Testis (tissue), 3 donors: ENCODE data around the gene MPPED1. TPM values are rescaled to one million over a fixed set of nuclear protein-coding genes. Genes with fewer than 3 reads are reported as not detected.

ENCODE experiments used
- DNase-seq: peaks from one replicate; pipeline ENCODE4 v3.0.0-alpha.2; 2019
- H3K27ac ChIP-seq, 2 donors: fragments of 200-600 bp; sonication (generic); one replicate each; pipeline ENCODE4 v1.5.1; 2019
- H3K27me3 ChIP-seq: fragments of 200-600 bp; sonication (generic); one replicate; pipeline ENCODE4 v1.5.1; 2019
- H3K36me3 ChIP-seq: fragments of 200-600 bp; sonication (generic); one replicate; pipeline ENCODE4 v1.5.1; 2017; ENCODE audit warnings: low read depth; ENCODE audit errors: missing control alignments
- H3K4me1 ChIP-seq: fragments of 200-600 bp; sonication (generic); one replicate; pipeline ENCODE4 v1.5.1; 2019
- H3K4me3 ChIP-seq, 2 donors: fragments of 200-600 bp; sonication (generic); one replicate each; pipeline ENCODE4 v1.5.1; 2017 to 2019
- H3K9me3 ChIP-seq: fragments of 200-600 bp; sonication (generic); one replicate; pipeline ENCODE4 v1.5.1; 2017
- POLR2A ChIP-seq: fragments of 450-650 bp; IDR thresholded peaks from one replicate; pipeline ENCODE4 v1.6.1; 2017; ENCODE audit warnings: antibody characterized with exemption, mild to moderate bottlenecking, moderate library complexity
- WGBS, 2 donors: methylation state at CpG; one replicate each; pipeline ENCODE4 v1.1.5; 2018; 5-methylcytosine and 5-hydroxymethylcytosine counted together
- intact Hi-C: fragments of 100-400 bp; cut with DNase I; formaldehyde crosslinking; loops from one replicate; pipeline ENCODE4 v1.15.1; 2023; ENCODE audit warnings: low total_unique reads
- polyA plus RNA-seq: library from polyadenylated mRNA; stranded (reverse); fragments of 350-450 nt; fragmentation: Illumina TruSeq; extraction: RNeasy Lipid Tissue Mini Kit (QIAGEN cat#74804); gene quantifications from one replicate; pipeline ENCODE4 v1.2.3, GENCODE V29; 2014; ENCODE audit warnings: low read depth, low replicate concordance; ENCODE audit not compliant: insufficient read depth
- total RNA-seq, 2 donors: library from RNA; depleted of rRNA; stranded (reverse); fragments of >200 nt; gene quantifications; one replicate each; pipeline ENCODE4 v1.2.3, GENCODE V29; 2016
- TF ChIP-seq, protein P1 (sequence below), 3 experiments: fragments of 450-650 bp in 2 of 3; fragments of 200-600 bp in 1 of 3; sonication (generic) in 1 of 3; IDR thresholded peaks; one replicate each; pipeline ENCODE4 v1.5.1; 2016 to 2019; ENCODE audit warnings: antibody characterized with exemption in 3 of 3, mild to moderate bottlenecking in 2 of 3, moderate library complexity in 1 of 3

The MPPED1 gene
- total and polyA plus RNA-seq, 3 donors from 2014 or later: 1.3 to 5.9 (median 4.1) TPM

DNA sequence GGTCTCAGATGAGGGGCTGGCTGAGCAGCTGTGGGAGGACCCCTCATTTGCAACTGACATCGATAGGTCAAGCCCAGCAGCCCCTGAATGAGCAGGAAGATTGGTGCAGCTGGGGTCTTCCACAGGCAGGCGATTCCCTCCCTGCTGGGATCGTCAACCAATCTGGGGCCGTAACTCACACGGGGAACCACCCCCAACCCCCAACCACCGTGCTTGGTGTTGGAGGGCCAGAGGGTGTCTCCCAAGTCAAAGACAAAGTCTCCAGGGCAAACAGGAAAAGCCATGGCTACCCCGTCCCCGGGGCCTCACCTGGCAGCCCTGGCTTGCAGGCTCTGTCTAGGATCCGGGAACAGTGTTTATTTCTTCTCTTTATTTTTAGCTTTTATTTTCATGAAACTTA is 41.8 kb upstream of the MPPED1 start:
- DNase-seq: no peak
- intact Hi-C loops: no loop called here
- no peaks in the 10 kb centered on the region for H3K36me3 ChIP-seq
- peaks cover 7% of the 10 kb centered on the region for H3K4me1 ChIP-seq
- H3K9me3 ChIP-seq: no peaks in the 10 kb centered on the region
- 38 to 61% methylated on average over 4 to 9 of the region's 9 CpGs for WGBS, 2 donors
- TF ChIP-seq, protein P1, sequence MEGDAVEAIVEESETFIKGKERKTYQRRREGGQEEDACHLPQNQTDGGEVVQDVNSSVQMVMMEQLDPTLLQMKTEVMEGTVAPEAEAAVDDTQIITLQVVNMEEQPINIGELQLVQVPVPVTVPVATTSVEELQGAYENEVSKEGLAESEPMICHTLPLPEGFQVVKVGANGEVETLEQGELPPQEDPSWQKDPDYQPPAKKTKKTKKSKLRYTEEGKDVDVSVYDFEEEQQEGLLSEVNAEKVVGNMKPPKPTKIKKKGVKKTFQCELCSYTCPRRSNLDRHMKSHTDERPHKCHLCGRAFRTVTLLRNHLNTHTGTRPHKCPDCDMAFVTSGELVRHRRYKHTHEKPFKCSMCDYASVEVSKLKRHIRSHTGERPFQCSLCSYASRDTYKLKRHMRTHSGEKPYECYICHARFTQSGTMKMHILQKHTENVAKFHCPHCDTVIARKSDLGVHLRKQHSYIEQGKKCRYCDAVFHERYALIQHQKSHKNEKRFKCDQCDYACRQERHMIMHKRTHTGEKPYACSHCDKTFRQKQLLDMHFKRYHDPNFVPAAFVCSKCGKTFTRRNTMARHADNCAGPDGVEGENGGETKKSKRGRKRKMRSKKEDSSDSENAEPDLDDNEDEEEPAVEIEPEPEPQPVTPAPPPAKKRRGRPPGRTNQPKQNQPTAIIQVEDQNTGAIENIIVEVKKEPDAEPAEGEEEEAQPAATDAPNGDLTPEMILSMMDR (IDR thresholded peaks at IDR 0.05): no peak
- no peak for TF ChIP-seq POLR2A
- no peaks in the 10 kb centered on the region for H3K27me3 ChIP-seq
- H3K4me3 ChIP-seq: no peak overlapping the region
- no peak overlapping the region for H3K27ac ChIP-seq

DNA sequence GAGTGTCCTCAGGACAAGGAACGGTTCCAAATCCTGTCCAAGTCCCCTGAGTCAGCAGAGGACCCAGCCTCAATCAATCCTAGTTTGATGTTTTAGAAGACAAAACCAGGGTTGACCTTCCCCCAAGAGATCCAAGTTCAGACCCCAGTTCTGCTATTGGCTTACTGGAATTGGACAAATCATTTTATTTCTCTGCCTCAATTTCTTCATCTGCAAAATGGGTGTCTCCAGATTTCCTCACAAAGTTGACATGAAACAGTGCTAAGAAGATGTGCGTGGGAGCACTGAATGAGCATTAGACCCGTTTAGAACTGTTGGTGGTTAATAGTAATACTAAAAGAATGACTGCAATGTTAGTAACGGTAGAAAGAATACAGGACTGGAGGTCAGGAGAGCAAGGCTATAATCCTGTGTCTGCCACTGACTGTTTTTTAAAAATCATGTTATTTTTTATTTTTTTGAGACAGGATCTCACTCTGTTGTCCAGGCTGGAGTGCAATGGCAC is 35.8 kb upstream of the MPPED1 start:
- TF ChIP-seq, protein P1 (IDR thresholded peaks at IDR 0.05): no peak
- TF ChIP-seq POLR2A: no peak
- no peak for DNase-seq
- Histone ChIP-seq H3K9me3 (no peaks in the 10 kb centered on the region), H3K36me3 (no peaks in the 10 kb centered on the region), H3K4me1 (peaks cover 21% of the 10 kb centered on the region), H3K27ac (no peak overlapping the region), H3K27me3 (no peaks in the 10 kb centered on the region), H3K4me3 (no peak overlapping the region)
- 77 to 80% methylated on average over 4 of the region's 4 CpGs for WGBS, 2 donors
- intact Hi-C loops: no loop called here

DNA sequence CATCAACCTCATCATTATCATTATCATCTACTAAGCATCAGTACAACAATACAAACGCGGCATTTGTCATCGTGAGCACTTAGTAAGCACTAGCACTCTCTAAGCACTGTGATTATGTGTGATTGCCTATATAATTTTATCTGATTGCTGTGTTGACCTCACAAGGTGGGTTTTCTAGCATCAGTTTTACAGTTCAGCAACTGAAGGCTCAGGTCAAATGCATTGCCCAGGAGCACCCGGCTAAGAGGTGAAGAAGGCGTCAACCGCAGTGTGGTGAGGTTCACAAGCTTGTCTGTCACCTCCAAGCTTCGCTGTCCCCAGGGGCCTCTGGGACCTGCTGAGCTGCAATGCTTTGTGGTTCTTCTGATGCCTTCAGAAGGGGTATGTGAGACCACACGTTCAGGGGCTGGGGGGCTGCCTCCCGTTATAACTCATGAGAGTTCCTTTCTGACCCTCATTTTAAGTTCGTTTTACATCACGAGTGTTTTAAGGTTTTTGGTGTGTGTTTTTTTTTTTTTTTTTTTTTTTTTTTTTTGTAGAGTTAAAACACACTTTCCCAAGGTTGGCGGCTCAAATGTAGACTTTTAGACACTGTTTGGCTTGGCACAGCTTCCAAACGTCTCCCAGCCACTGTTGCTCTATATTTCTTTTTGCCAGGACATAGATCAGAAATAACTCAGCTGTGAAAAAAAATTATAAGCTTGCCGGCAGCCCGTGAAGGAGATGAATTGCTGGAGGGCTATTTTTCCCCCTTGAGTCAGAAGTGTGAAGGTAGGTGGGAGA is 34.9 kb upstream of the MPPED1 start:
- no peak for TF ChIP-seq POLR2A
- TF ChIP-seq, protein P1 (IDR thresholded peaks at IDR 0.05): no peak
- Histone ChIP-seq H3K4me1 (peaks cover 21% of the 10 kb centered on the region), H3K36me3 (no peaks in the 10 kb centered on the region), H3K9me3 (no peaks in the 10 kb centered on the region), H3K27me3 (no peaks in the 10 kb centered on the region), H3K4me3 (no peak overlapping the region), H3K27ac (no peak overlapping the region)
- intact Hi-C loops: no loop called here
- WGBS, 2 donors: 63% methylated on average over 15 of the region's 15 CpGs
- no peak for DNase-seq

DNA sequence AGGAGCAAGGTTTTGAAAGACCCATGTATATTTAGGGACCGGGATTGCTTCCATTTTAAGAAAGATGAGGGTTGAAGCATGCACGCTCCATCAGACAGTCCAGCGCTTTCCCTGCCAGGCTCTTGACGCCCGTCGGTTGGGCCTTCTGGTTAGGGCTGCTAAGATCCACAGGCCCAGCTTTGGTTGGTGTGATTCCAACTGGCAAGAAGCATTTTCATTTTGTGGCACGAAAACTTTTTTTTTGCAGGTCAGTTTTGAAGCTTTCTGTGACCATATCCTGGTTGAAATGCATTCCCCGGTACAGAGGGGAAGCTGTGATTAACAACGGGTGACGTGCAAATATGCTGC is 34.3 kb upstream of the MPPED1 start:
- Histone ChIP-seq H3K9me3 (no peaks in the 10 kb centered on the region), H3K4me1 (peaks cover 21% of the 10 kb centered on the region), H3K36me3 (no peaks in the 10 kb centered on the region), H3K27ac (peak overlapping the region; percentile 17 to 50), H3K4me3 (no peak overlapping the region), H3K27me3 (no peaks in the 10 kb centered on the region)
- TF ChIP-seq, protein P1 (IDR thresholded peaks at IDR 0.05): no peak
- TF ChIP-seq POLR2A: no peak
- 53 to 61% methylated on average over 10 of the region's 10 CpGs for WGBS, 2 donors
- DNase-seq: no peak
- intact Hi-C loops: no loop called here
